Activated CD4-positive, alpha-beta T cell treated with anti-CD3 and anti-CD28 coated beads, Interleukin-2, amount 50 U/mL, for 48 hours (primary cell): Measurements from ENCODE around the gene RPS17.
"Not testable (repeated sequence)": the region's sequence is repeated elsewhere in the genome, so short reads cannot be mapped to it uniquely, and the experiment has no call there.

Experiments used
- DNase-seq, 2 experiments: peaks; one replicate each; pipeline ENCODE4 v3.0.0-alpha.2; 2020

The RPS17 gene

DNA sequence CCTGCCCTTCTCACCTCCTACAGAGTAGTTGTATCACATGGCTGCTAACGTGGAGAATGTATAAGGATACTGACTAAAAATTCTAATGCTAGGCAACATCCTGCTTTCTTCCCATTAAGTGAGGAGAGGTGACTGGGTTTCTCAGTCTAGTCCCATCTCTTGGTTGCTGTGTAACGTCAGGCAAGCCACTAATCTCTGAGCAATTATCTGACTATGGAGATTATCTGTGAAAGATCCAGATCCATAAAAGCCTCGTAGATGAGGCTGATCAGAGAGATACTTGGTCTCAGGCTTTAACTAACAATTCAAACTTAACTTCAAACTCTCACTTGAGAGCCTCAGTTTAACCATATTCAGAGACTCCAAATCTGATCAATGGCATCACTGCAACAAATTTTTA, 4.7 kb upstream of the RPS17 start:
- DNase-seq: no peak

DNA sequence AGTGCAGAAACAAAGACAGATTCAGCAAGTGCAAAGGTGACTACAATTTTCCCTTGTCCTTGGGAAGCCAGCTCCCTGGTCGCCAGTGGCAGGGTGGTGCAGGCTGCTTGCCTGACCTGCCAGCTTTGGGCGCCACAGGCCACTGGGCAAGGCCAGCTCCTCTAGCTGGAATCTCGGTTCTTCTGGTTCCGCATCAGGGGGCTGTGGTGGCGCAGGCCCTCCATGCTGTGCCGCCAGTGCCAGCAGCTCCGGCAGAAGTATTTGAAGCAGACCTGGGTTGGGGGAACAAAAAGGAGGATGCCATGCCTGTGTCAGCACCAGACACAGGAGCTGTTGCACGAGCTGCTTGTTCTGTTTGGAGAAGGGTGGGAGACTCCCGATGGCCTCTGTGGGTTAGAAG, 4.2 kb upstream of the RPS17 start:
- no peak for DNase-seq

DNA sequence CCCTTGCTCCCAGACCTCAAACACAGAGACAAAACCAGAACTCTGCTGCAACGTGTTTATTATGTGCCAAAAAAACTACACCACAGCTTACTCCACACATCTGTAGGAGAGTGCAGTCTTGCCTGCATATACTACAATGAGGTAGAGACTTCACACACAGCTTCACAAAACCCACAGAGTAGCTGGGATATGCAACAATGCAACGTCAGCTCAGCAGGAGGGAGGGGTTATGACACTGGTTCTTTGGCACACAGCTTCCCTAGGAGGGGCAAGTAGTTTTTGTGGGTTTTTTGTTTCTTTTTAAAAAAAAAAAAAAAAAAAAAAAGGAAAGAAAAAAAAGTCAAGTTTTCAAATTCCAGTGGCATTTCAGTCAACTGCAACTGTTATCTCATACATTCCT, 2.9 kb upstream of the RPS17 start:
- DNase-seq: no peak

DNA sequence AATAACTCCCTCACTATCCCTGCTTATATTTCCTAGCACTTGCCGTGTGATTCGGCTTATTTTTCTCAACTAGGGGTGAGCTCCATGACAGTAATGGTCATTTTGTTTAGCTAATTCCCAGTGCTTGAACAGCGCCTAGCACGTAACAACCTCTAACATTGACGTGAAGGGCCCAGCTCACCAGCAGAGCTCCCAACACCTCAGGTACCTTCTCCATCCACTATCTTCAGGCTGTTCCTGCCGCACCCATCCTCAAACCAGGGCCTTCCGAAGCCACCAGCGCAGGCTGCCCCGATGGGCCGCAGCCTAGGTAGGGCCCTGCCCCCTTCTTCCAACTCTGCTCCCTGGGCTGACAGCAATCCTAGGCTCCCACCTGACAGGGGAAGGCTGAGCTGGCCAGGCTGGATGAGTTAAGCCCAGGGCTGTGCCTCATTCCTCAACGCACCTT, 751 bp upstream of the RPS17 start:
- DNase-seq: peak in 1 of 2 experiments; percentile 4

DNA sequence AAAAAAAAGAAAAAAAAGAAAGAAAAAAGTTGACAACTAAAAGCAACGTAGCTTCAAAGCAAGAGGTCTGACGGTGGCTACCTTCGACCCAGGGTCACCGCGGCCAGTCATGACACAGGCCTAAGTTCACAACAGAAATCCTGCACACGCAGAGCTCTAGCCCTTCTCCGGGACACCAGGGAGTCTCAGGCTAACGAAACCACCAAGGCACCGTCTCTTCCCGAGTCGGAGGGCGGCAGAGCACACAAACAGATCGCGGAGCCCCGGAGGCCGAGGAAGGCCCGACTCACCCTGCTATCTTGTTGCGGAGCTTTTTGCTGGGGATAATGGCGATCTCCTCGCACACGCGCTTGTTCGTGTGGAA, 584 bp downstream of the RPS17 start:
- peak in 1 of 2 experiments; percentile 19 for DNase-seq

DNA sequence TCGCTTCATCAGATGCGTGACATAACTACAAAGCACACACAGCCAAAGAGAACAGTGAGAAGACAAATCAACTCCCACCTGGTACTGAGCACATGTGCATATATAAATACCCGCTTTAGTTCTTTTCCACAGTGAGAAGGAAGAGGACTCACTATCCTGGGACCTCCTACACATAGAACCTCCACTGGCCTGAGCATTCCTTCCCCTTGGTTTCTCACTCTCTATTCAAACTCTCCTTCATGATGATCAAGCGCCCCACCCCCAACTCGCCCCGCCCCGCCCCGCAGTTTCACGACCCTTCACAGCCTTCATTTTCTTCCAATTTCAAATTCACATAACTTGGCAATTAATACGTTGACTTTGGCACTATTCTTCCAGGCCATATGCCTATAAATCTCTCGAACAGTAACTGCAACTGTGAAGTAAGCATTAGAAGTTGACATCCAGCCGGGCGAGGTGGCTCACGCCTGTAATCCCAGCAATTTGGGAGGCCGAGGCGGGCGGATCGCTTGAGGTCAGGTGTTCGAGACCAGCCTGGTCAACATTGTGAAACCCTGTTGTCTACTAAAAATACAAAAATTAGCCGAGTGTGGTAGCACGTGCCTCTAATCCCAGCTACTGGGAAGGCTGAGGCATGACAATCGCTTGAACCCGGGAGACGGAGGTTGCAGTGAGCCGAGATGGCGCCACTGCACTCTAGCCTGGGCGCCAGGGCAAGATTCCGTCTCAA, 1.1 kb downstream of the RPS17 start:
- DNase-seq: peak in 1 of 2 experiments; percentile 31

DNA sequence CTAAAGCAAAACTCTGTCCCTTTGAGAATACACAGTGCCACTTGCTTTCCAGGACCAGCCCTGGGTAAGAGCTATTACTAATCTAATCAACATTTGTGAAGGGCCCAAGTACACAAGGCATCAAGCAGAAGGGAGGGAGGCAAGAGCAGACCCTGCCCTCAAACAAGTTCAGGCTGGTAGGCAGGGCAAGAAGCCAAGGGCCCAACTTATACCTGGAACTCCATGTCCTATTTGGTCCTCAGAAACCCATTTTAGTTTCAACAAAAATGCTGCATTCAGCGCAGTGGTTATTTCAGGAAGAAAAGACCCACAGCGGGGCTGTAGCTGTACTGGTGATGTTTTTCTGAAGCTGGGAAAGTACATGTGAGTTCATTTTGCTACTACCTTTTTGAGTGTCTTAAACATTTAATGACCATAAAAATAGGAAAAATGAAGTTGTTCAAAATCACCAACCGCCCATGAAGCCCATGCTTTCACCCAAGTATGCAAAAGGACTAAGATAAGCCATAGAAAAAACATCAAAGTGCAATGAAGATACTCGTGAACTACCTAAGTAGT, 2.8 kb downstream of the RPS17 start:
- peak in 1 of 2 experiments; percentile 4 for DNase-seq

DNA sequence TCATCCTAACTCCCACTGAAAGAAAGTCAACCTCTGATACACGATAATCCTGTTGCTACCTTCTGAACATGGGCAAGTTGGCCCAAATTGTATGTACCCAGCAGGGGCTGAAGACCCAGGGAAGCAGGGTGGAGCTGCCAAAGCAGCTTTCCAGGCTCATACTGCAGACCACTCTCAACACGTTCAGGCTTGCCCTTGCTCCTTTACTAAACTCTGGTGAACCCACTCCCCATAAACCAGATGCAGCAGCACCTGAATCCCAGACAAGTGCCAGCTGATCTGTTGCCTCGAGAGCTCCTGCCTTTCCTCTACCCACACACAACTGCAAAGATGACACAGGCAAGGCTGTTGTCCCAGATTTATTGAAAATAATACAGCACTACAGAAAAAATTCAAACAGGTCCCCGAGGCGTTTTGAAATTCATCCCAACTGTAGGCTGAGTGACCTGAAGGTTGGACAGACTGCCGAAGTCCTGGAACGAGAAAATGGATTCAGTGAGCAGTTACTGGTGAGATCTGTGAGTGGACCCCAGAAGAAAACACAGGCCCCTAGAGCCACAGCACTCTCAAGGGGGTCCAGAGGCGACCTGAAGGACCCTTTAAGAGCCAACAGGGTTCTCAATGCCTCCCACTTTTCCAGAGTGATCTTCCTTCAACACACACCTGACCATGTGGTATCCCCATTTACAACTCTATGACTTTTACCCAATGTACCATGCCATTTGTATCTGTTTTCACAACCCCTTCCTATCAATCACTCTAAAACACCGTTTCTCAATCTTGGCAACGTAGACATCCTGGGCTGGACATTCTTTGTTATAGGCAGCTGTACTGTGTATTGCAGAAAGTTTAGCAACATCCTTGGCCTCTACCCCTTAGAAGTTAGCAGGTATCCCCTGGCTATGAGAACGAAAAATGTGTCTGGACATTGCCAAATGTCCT, 3.6 kb downstream of the RPS17 start:
- no peak for DNase-seq

DNA sequence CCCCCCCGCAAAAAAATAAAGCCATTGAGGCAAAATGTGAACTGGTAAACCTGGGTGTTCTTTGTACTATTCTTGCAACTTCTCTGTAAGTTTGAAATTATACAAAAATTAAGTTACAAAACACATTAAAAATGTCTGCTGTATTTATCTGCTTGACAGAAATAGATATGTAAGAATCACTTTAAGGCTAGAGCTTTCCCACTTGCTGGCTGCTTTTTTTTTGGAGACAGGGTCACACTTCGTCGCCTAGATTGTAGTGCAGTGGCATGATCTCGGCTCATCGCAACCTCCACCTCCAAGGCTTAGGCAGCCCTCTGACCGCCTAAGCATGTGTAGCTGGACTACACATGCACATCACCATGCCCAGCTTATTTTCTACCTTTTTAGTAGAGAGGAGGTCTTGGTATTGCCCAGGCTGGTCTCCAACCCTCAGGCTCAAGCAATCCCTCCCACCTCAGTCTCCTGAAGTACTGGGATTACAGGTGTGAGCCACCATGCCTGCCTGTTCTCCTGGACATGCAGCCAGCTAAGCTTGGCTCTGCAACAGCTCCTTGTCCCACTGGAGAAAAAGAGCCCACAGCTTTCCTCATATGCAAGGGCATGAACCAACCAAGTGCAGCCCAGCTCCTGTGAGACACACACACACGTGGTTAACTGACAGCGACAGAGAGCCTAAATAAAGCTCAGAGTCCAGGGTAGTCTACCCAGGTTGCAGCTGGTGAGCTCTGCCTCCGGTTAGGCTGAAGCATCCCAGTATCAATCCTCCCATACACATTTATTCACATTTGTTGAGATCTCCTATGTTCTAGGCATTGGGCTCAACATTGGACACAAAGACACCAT, 4.5 kb downstream of the RPS17 start:
- DNase-seq: peak in 1 of 2 experiments; percentile 6

DNA sequence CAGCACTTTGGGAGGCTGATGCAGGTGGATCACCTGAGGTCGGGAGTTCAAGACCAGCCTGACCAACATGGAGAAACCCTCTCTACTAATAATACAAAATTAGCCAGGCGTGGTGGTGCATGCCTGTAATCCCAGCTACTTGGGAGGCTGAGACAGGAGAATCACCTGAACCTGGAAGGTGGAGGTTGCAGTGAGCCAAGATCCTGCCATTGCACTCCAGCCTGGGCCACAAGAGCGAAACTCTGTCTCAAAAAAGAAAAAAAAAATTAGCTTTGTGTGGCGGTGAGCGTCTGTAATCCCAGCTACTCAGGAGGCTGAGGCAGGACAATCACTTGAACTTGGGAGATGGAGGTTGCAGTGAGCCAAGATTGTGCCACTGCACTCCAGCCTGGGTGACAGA, 5.1 kb downstream of the RPS17 start:
- not testable (repeated sequence) for DNase-seq

DNA sequence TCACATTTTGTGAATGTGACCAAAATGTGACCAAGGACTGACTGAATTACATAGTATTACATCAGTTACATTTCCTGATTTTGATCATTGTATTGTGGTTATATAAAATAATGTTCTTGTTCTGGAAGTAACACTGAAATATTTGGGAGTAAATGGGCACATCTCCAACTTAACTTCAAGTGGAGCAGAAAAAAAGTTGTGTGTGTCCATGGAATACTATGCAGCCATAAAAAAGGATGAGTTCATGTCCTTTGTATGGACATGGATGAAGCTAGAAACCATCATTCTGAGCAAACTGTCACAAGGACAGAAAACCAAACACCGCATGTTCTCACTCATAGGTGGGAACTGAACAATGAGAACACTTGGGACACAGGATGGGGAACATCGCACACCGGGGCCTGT, 5.8 kb downstream of the RPS17 start:
- not testable (repeated sequence) for DNase-seq

DNA sequence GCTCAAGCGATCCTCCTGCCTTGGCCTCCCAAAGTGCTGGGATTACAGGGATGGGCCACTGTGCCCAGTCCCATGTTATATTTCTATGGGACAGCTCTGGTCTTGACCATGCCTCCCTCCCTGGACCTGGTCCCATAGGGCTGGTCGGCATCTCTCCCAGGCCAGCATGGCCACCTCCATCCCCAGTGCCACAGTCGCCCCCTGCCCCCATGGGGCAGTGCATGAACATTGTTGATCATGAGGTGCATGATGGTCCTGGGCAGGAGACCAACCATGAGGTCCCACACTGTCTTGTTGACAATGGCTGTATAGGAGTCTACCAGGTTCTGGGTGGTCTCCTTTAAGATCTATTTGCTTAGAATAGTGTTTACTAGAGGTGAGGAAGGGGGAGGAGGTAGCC, 6.5 kb downstream of the RPS17 start:
- no peak for DNase-seq

DNA sequence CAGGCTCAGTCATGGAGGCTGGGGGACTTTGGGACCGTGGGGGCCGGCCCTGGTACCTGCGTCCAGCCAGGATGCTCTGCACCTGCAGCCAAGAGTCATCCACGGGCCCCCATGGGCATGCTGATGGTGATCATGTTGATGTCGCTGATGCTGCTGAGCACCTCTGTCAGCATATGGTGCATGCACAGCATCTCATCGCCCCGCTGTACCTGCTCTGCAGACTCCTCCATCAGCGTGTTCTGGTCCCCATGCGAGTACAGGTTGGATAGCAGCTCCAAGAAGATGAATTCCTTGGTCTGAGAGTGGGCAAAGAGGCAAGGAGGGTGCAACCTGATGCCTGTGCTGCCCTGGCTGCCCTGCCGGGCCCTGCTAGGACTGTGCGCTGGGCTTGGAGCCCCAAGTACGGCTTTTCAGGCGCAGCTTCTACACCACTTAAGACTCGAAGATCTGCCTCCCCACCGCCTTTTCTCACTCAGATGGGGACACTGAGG, 7.2 kb downstream of the RPS17 start:
- no peak for DNase-seq

DNA sequence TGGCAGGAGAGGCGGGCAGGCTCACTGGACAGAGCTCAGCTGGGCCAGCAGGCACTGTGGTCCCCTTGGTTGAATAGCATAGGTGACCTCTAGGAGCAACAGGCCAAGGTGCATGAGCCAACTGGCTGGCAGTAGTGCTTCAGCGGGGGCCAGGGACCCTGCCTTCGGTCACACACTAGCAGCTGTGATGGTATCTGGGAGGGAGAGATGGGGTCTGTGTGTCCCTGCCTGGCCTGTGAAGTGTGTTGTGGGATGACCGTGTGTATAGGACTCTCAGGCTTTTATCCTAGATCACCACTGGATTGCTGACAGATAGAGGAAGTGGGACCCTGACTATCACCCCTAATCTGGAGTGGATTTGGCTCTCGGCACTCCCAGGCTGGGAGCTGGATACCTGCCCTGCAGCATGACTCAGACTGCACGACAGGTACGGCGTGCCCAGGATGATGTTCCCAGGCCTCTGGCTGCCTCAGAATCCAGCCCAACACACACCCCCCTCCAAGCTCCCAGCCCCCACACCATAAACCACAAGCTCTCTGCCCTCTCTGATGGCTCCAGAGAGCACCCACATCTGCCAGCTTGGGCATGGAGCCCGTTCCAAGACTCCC, 7.8 kb downstream of the RPS17 start:
- DNase-seq: no peak

DNA sequence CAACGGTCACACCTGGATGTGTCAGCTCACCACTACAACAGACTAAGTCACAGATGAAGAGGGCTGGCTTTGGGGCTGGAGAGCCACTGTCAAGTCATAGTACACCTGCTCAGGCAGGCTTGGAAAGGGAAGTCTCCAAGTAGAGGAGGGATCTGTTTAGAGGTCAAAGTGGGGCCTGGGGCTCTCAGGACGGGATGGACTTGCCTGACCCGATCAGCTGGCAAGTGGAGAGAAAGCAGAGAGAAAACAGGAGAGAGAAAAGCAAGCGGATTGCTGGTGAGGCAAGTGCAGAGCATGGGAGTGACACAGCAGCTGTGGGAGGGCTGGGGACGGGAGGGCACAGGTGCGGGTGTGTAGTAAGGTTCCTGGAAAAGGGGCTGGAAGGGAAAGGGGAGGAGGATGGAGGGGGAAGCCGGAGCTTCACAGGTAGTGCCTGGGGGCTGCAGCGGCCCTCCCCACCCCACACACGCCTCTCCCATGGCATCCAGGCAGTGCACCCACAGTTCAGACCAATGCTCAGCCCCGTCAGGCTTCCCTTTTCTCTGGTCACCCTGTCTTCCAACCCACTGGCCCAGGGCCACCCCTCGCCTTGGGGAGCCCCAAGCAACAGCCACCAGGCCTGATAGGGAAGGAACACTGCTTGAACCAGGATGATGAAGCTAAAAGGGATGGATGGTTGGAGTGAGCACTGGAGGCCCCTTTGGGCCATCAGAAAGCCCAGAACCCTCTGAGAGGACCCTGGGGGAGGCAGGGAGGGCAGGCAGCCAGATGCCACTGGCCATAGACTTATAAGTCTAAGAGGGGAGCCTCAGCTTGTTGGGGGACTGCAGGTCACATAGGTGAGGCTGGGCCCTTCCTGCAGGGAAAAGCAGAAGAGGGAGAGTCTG, 8.5 kb downstream of the RPS17 start:
- DNase-seq: no peak

DNA sequence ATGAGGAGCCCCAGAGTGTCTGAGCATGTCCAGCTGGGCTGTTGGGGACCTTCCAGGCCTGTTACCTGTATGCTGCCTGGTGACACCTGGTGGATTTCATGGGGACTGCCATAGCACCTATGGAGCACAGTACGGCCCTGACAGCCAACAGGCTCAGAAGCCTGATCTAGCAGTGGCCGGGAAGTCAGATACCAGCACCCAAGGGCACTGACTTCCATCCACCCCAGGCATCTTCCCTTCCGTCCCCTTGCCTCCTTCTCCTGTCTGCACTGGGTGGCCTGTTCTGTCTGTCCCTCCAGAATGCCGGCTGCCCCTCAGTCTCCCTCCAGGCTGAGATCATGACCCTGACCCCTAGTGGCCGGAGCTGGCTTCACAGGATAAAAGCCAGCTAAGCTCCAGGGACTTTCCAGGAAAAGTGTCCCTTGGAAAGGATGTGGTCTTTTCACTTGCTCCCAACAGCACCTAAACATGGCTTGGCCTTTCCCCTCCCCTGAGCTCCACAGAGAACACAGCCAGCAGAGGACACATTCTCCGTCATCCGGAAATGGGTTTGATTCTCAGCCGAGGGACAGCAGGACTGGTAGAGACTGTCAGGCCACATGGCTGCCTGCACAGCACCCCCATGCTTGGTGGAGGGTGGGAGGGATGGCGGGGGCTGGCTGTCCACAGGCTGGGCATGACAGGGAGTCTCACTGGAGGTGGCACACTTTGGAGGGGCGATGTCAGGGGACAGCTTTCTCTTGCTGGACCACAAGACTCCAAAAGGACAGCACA, 9.5 kb downstream of the RPS17 start:
- DNase-seq: peak; percentile 71 to 75

DNA sequence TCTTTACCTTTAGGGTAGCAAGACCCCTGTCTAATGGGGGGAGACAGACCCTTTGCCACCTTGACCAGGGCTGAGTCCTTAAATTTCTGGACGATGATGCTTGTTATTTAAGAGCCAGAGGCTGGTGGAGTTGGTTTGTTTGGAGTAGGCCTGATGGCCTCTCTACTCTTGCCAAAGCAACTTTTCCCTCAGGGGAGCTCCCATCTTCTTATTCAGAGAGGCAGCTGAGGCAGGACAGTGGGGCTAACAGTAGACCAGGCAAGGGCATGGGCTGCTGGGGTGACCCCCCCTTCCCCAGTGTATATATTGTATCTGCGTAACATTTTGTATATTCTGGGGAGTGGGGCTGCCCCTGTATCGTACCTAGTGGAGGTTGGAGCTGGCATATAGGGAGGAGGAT, 10.3 kb downstream of the RPS17 start:
- DNase-seq: no peak

DNA sequence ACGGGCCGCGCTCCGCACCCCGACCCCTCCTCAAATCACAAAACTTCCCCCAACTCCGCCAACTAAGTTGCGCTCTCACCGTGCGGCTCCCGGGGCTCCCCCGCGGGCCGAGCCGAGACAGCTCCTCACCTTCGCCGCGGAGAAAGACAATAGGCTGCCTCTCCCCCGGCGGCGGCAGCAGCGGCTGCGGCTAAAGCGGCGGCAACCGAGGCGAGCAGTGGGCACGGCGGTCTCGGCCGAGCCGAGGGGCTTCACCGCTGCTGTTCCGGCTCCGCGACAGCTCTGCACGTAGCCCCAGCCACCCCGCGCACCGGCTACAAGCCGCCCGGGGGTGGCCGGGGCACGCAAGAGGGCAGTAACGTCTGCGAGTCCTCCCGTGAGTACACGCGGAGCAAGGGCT, 26.7 kb downstream of the RPS17 start:
- not testable (repeated sequence) for DNase-seq

DNA sequence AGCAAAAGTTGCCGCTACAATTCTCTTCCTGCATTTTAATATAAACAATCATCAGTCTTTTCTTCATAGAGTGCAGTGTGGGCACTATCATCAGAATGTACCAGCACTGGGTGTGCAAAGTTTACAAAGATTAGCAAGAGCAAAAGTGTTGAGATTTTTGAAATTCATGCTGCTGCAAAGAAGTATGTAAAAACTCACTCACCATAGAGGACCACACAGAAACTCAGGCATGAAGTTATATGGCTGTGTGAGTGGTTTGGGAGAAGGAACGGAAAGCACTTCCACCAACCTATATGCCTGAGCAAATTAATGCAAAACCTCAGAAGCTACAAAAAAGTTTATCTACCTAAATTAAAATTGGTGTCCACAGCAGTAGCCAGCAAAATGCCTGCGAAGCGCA, 32.6 kb downstream of the RPS17 start:
- DNase-seq: not testable (repeated sequence)

DNA sequence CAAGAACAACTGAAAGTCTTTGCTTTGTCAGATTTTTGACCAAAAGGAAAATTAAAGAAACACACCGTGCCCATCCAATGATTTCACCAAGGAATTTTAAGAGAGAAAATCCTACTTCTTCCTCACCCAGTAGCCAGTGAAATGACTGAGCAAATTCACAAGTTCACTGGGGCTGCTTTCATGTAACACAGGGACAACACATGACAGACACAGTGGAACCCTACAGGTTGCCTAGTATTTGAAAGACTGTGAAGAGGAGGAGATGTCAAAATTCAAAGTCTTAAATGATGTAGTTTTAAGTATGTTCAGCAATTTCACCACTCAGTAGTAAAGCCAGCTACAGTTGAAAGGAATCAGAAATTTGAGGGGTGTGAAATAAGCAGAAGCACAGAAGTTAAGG, 33.2 kb downstream of the RPS17 start:
- not testable (repeated sequence) for DNase-seq
